H1 (cell line): Measurements from ENCODE around the gene MMD. TPM values are rescaled to one million over a fixed set of nuclear protein-coding genes. Genes with fewer than 3 reads are reported as not detected.

Experiments
- CTCF ChIA-PET: fragments of 300-600 bp; sonication (Branson Sonifier 250); formaldehyde crosslinking; loops from one replicate; lab custom pipeline; 2021; ENCODE audit not compliant: partially characterized antibody; lab: Charles Lee
- POLR2A ChIA-PET: fragments of 300-600 bp; sonication (Branson Sonifier 250); formaldehyde crosslinking; loops from one replicate; lab custom pipeline; 2021; ENCODE audit warnings: inconsistent platforms; ENCODE audit not compliant: partially characterized antibody; lab: Charles Lee
- DNase-seq, 2 experiments: peaks; one replicate each; pipeline versions ENCODE4 v3.0.0 to v3.0.0-alpha.2; 2010 to 2022; ENCODE audit warnings: low spot score in 2 of 2, low read depth in 1 of 2, mixed read lengths in 1 of 2
- FAIRE-seq: peaks from 2 replicates; lab custom pipeline; 2011; peaks lifted over from hg19 to GRCh38; lab: Jason Lieb, UNC
- H2AFZ ChIP-seq: 2 replicates; pipeline ENCODE4 v1.8.1; 2012; ENCODE audit warnings: low read length, inconsistent platforms
- H2AK5ac ChIP-seq: 2 replicates; pipeline ENCODE4 v1.6.1; 2013; ENCODE audit warnings: low read depth, low read length
- H2BK120ac ChIP-seq: replicated peaks from 2 replicates; pipeline ENCODE3; 2013; ENCODE audit warnings: low read depth, low read length, inconsistent platforms
- H2BK12ac ChIP-seq: 2 replicates; pipeline ENCODE4 v1.6.1; 2013; ENCODE audit warnings: low read depth, low read length
- H2BK15ac ChIP-seq: 2 replicates; pipeline ENCODE4 v1.6.1; 2013; ENCODE audit warnings: low read length
- H2BK20ac ChIP-seq: 2 replicates; pipeline ENCODE4 v1.6.1; 2013; ENCODE audit warnings: low read length
- H2BK5ac ChIP-seq: 2 replicates; pipeline ENCODE4 v1.6.1; 2013; ENCODE audit warnings: low read depth, low read length
- H3K14ac ChIP-seq: 2 replicates; pipeline ENCODE4 v1.6.1; 2013; ENCODE audit warnings: inconsistent platforms; ENCODE audit not compliant: insufficient read length
- H3K18ac ChIP-seq: 2 replicates; pipeline ENCODE4 v1.6.1; 2013; ENCODE audit warnings: low read length; ENCODE audit errors: extremely low read depth
- H3K23ac ChIP-seq: 2 replicates; pipeline ENCODE4 v1.6.1; 2013; ENCODE audit warnings: inconsistent platforms; ENCODE audit not compliant: insufficient read length
- H3K23me2 ChIP-seq: 2 replicates; pipeline ENCODE4 v1.6.1; 2013; ENCODE audit warnings: low read depth, low read length
- H3K27ac ChIP-seq: 2 replicates; pipeline ENCODE4 v1.6.1; 2011; ENCODE audit warnings: low read depth, low read length, inconsistent platforms
- H3K27me3 ChIP-seq, 4 experiments: replicated peaks in 1 of 4; 1 replicate in 1 of 4; 2 replicates in 3 of 4; pipeline versions ENCODE4 v1.6.1 to v1.8.1; 2011 to 2013; ENCODE audit warnings: low read length in 3 of 4, mild to moderate bottlenecking in 3 of 4, inconsistent platforms in 2 of 4, mixed read lengths in 2 of 4, moderate library complexity in 1 of 4; ENCODE audit not compliant: control insufficient read depth in 3 of 4, insufficient read depth in 3 of 4; ENCODE audit errors: extremely low read depth in 1 of 4
- H3K36me3 ChIP-seq, 4 experiments: 2 replicates each; pipeline versions ENCODE4 v1.6.1 to v1.8.1; 2011 to 2013; ENCODE audit warnings: mild to moderate bottlenecking in 4 of 4, low read length in 3 of 4, moderate library complexity in 2 of 4, control low read depth in 1 of 4, inconsistent platforms in 1 of 4; ENCODE audit not compliant: insufficient read depth in 4 of 4, control insufficient read depth in 2 of 4
- H3K4ac ChIP-seq: replicated peaks from 2 replicates; pipeline ENCODE3; 2013; ENCODE audit warnings: low read length, low read depth, mixed read lengths, inconsistent platforms; ENCODE audit not compliant: insufficient read length
- H3K4me1 ChIP-seq, 4 experiments: replicated peaks in 1 of 4; 1 replicate in 1 of 4; 2 replicates in 3 of 4; pipeline versions ENCODE4 v1.6.1 to v1.8.1; 2011 to 2013; ENCODE audit warnings: low read length in 3 of 4, inconsistent platforms in 2 of 4, mixed read lengths in 1 of 4; ENCODE audit not compliant: insufficient read depth in 4 of 4, control insufficient read depth in 3 of 4
- H3K4me2 ChIP-seq, 2 experiments: 2 replicates each; pipeline versions ENCODE4 v1.6.1 to v1.8.1; 2011 to 2013; ENCODE audit warnings: low read depth in 2 of 2, low read length in 2 of 2, control low read depth in 1 of 2, inconsistent platforms in 1 of 2, mild to moderate bottlenecking in 1 of 2; ENCODE audit not compliant: insufficient read depth in 1 of 2
- H3K4me3 ChIP-seq, 4 experiments: fragments of 200-600, 300-600 bp in 1 of 4; sonication (generic), shearing (Covaris generic), sonication (Bioruptor Twin) in 1 of 4; 2 replicates each; pipeline versions ENCODE4 v1.5.1 to v1.8.1; 2011 to 2016; ENCODE audit warnings: low read length in 4 of 4, low read depth in 3 of 4, control low read depth in 2 of 4, inconsistent platforms in 2 of 4, mild to moderate bottlenecking in 2 of 4, mixed read lengths in 1 of 4, moderate library complexity in 1 of 4; ENCODE audit not compliant: insufficient read depth in 2 of 4; ENCODE audit errors: extremely low read depth in 1 of 4
- H3K56ac ChIP-seq: replicated peaks from 2 replicates; pipeline ENCODE3; 2013; ENCODE audit warnings: low read depth, mild to moderate bottlenecking, mixed read lengths, low read length, inconsistent platforms; ENCODE audit not compliant: insufficient read length
- H3K79me1 ChIP-seq: 2 replicates; pipeline ENCODE4 v1.6.1; 2013; ENCODE audit warnings: low read depth, low read length, control low read depth
- H3K79me2 ChIP-seq, 2 experiments: 2 replicates each; pipeline versions ENCODE4 v1.6.1 to v1.8.1; 2012 to 2013; ENCODE audit warnings: low read length in 2 of 2, mild to moderate bottlenecking in 2 of 2, inconsistent platforms in 1 of 2; ENCODE audit not compliant: insufficient read depth in 2 of 2, control insufficient read depth in 1 of 2
- H3K9ac ChIP-seq, 4 experiments: replicated peaks in 1 of 4; 1 replicate in 1 of 4; 2 replicates in 3 of 4; pipeline versions ENCODE4 v1.6.1 to v1.8.1; 2011 to 2013; ENCODE audit warnings: low read depth in 3 of 4, low read length in 3 of 4, control low read depth in 2 of 4, mild to moderate bottlenecking in 2 of 4, moderate library complexity in 2 of 4, inconsistent platforms in 1 of 4; ENCODE audit errors: extremely low read depth in 1 of 4
- H3K9me3 ChIP-seq, 2 experiments: 2 replicates each; pipeline versions ENCODE4 v1.6.1 to v1.8.1; 2012 to 2013; ENCODE audit warnings: mild to moderate bottlenecking in 2 of 2, moderate library complexity in 2 of 2, control low read depth in 1 of 2, inconsistent platforms in 1 of 2, low read depth in 1 of 2, low read length in 1 of 2, mixed read lengths in 1 of 2; ENCODE audit not compliant: insufficient read depth in 2 of 2
- H4K20me1 ChIP-seq, 2 experiments: replicated peaks in 1 of 2; 2 replicates each; pipeline versions ENCODE3 to v1.8.1; 2011 to 2013; ENCODE audit warnings: inconsistent platforms in 2 of 2, low read length in 2 of 2, mild to moderate bottlenecking in 1 of 2; ENCODE audit not compliant: insufficient read depth in 2 of 2, control insufficient read depth in 1 of 2
- H4K5ac ChIP-seq: 2 replicates; pipeline ENCODE4 v1.6.1; 2013; ENCODE audit warnings: low read length, low read depth, mixed read lengths, inconsistent platforms; ENCODE audit not compliant: insufficient read length
- H4K8ac ChIP-seq: 2 replicates; pipeline ENCODE4 v1.8.0; 2013; ENCODE audit warnings: mild to moderate bottlenecking, moderate library complexity, low read length, inconsistent platforms; ENCODE audit not compliant: insufficient read depth; ENCODE audit errors: extremely low read depth
- H4K91ac ChIP-seq: replicated peaks from 2 replicates; pipeline ENCODE3; 2013; ENCODE audit warnings: low read length, mixed read lengths, inconsistent platforms; ENCODE audit not compliant: insufficient read length
- BRCA1 ChIP-seq: IDR thresholded peaks from 2 replicates; pipeline ENCODE4 v1.6.1; 2012; ENCODE audit warnings: low read depth, low read length, improper control_type of control experiment
- CEBPB ChIP-seq: IDR thresholded peaks from 2 replicates; pipeline ENCODE4 v1.6.1; 2012; ENCODE audit warnings: low read depth, low read length
- CTBP2 ChIP-seq: IDR thresholded peaks from 2 replicates; pipeline ENCODE4 v1.7.0; 2011; ENCODE audit warnings: borderline replicate concordance, mild to moderate bottlenecking, moderate library complexity, mixed read lengths, low read length; ENCODE audit not compliant: insufficient read depth, insufficient read length
- EP300 ChIP-seq, 2 experiments: IDR thresholded peaks; 1 replicate in 1 of 2; 2 replicates in 1 of 2; pipeline ENCODE4 v1.6.1; 2011 to 2012; ENCODE audit warnings: low read depth in 2 of 2, low read length in 2 of 2, mild to moderate bottlenecking in 2 of 2, borderline replicate concordance in 1 of 2, inconsistent platforms in 1 of 2, moderate library complexity in 1 of 2
- EZH2 ChIP-seq: fragments of 200-600 bp; sonication (generic); IDR thresholded peaks from 2 replicates; pipeline ENCODE4 v1.7.1; 2012; ENCODE audit warnings: low read depth, mild to moderate bottlenecking, moderate library complexity, low read length, inconsistent platforms; ENCODE audit not compliant: severe bottlenecking
- GABPA ChIP-seq: IDR thresholded peaks from 2 replicates; pipeline ENCODE4 v1.6.1; 2011; ENCODE audit warnings: mild to moderate bottlenecking, low read length, moderate library complexity, borderline replicate concordance; ENCODE audit not compliant: insufficient read depth
- PHF8 ChIP-seq: fragments of 200-600 bp; sonication (generic); conservative IDR thresholded peaks from 2 replicates; pipeline ENCODE4 v1.7.1; 2012; ENCODE audit warnings: low read depth, mild to moderate bottlenecking, inconsistent platforms, low read length, moderate library complexity
- POLR2AphosphoS5 ChIP-seq: IDR thresholded peaks from 2 replicates; pipeline ENCODE4 v1.6.1; 2011; ENCODE audit warnings: low read depth, low read length
- SIN3A ChIP-seq, 2 experiments: IDR thresholded peaks in 1 of 2; conservative IDR thresholded peaks in 1 of 2; 2 replicates each; pipeline ENCODE4 v1.6.1; 2011 to 2012; ENCODE audit warnings: low read length in 2 of 2, improper control_type of control experiment in 1 of 2, low read depth in 1 of 2, mild to moderate bottlenecking in 1 of 2
- SP4 ChIP-seq: IDR thresholded peaks from 2 replicates; pipeline ENCODE4 v1.6.1; 2012; ENCODE audit warnings: low read length, inconsistent platforms
- ZNF274 ChIP-seq: IDR thresholded peaks from 2 replicates; pipeline ENCODE4 v1.7.0; 2012; ENCODE audit warnings: low read length, borderline replicate concordance; ENCODE audit errors: extremely low read depth
- WGBS, 2 experiments: shearing (Covaris generic) in 1 of 2; methylation state at CpG; one replicate each; pipeline versions ENCODE4 v1.1.6 to v1.1.7; 2013 to 2015; ENCODE audit warnings: low lambda C conversion rate in 2 of 2, mixed read lengths in 2 of 2, inconsistent platforms in 1 of 2, low coverage in 1 of 2, missing lambda C conversion rate in 1 of 2; ENCODE audit not compliant: insufficient replicate concordance in 2 of 2, insufficient coverage in 1 of 2, insufficient read length in 1 of 2; ENCODE audit errors: extremely low coverage in 1 of 2, missing lambda C conversion rate in 1 of 2; 5-methylcytosine and 5-hydroxymethylcytosine counted together
- polyA plus RNA-seq, 7 experiments: library from polyadenylated mRNA; depleted of rRNA in 3 of 7; stranded (reverse) in 5 of 7; unstranded in 2 of 7; fragments of >200 nt in 5 of 7; fragments of 200-250 nt in 2 of 7; gene quantifications; 1 replicate in 5 of 7; 2 replicates in 1 of 7; 4 replicates in 1 of 7; pipeline versions ENCODE4 v1.2.1 to v1.2.3, GENCODE V29; 2011 to 2013; ENCODE audit warnings: missing spikeins in 2 of 7, mixed read lengths in 2 of 7
- total RNA-seq: library from RNA; stranded (reverse); fragmentation: NEBNext Ultra II Directional; extraction: Animal tissue kit (Norgen Biotek cat#: 25700); gene quantifications from 2 replicates; pipeline ENCODE4 v1.2.1, GENCODE V29; 2021

MMD gene
- total and polyA plus RNA-seq, 2 of the 8 experiments (the other 6 are each of a cell fraction or from before 2014, with no cell fraction given): 28.2 to 37.8 TPM

DNA sequence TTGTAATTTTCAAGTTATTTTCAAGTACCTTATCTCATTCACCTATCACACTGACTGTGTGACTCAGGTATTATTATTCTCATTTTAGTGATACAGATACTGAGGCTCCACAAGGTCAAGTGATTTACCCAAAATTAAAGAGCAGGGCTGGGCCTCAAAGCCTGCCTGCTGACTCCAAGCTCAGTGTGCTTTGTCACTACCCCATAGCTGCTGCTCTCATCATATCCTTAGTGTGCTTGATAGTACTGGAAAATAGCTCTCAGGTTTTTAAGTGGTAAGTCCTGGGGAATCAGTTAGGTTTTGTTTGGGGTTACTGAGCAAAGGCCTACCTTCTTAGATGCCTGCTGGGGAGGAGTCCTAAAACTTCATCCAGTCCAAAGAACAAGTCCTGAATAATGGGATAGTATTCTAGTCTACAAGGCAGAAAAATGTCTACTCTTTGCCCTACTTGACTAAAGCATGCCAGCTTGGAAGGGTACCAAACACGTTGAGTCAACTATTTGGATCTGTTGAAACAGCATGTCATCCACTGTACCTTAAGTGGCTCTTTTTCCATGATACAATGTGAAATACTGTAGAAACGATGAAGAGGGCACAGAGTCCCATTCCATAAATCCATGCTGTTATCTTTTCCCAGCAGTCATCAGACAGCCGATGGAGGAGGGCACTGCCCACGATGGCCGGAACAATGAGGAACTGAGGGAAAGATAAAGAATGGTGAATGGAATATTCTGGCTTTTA is 10.7 kb downstream of the MMD start:
- Histone ChIP-seq H3K14ac (no peak overlapping the region), H2BK12ac (no peak overlapping the region), H3K79me1 (no peaks in the 10 kb centered on the region), H4K20me1 (peaks cover 0 to 1% of the 10 kb centered on the region in 2 experiments), H4K8ac (no peak overlapping the region), H4K5ac (no peak overlapping the region), H3K4me1 (no peaks in the 10 kb centered on the region), H2BK15ac (no peak overlapping the region), H3K4me3 (no peak overlapping the region), H3K18ac (no peak overlapping the region), H3K36me3 (peaks cover 26 to 70% (median 50%) of the 10 kb centered on the region in 4 experiments), H3K27me3 (no peaks in the 10 kb centered on the region), H3K4ac (no peak overlapping the region), H2BK120ac (no peak overlapping the region), H3K27ac (no peak overlapping the region), H2BK5ac (no peak overlapping the region), H3K56ac (no peak overlapping the region), H4K91ac (no peak overlapping the region), H2BK20ac (no peak overlapping the region), H2AFZ (no peak overlapping the region), H3K23ac (no peak overlapping the region), H3K9me3 (no peaks in the 10 kb centered on the region), H3K4me2 (no peak overlapping the region), H2AK5ac (no peak overlapping the region), H3K23me2 (no peaks in the 10 kb centered on the region), H3K9ac (no peak overlapping the region), H3K79me2 (peaks cover 0 to 18% of the 10 kb centered on the region in 2 experiments; a peak in 2 of 4 replicates)
- FAIRE-seq (no peak), DNase-seq (no peak)
- ChIA-PET POLR2A (interaction anchor here (2.3 kb wide), 1 partner anchor 10 kb away, joined by 7 read pairs; the partner anchor contains the start of gene MMD), CTCF (interaction anchor here (1.3 to 1.5 kb wide), 2 partner anchors 12 to 75 kb away, joined by 3 to 4 read pairs; no protein-coding TSS in a partner anchor)
- WGBS, 2 experiments: 86% methylated on average over 5 of the region's 5 CpGs; no CpG with 5 or more reads in 1 of the 2 experiments
- TF ChIP-seq CTBP2 (no peak), ZNF274 (no peak), CEBPB (no peak), PHF8 (no peak), SP4 (no peak), BRCA1 (no peak), EP300 (IDR thresholded peaks at IDR 0.05; ENCODE audit: borderline replicate concordance in 1 of 2, low read depth in 2 of 2, low read length in 2 of 2) (no peak), EZH2 (no peak), POLR2AphosphoS5 (no peak), GABPA (no peak), SIN3A (conservative IDR thresholded peaks at IDR 0.05 in 1 of 2, IDR thresholded peaks at IDR 0.05 in 1 of 2; ENCODE audit: low read depth in 1 of 2, low read length in 2 of 2) (no peak)
